ENCODE data around the gene TRANK1.

- no peak for TF ChIP-seq CTCF (optimal IDR thresholded peaks at IDR 0.05 in 1 of 3, IDR thresholded peaks at IDR 0.05 in 1 of 3, conservative IDR thresholded peaks at IDR 0.05 in 1 of 3; ENCODE audit: extremely low read depth in 1 of 3, insufficient read depth in 2 of 3, low read length in 3 of 3)
- no peak for TF ChIP-seq EZH2 (IDR thresholded peaks at IDR 0.05; ENCODE audit: low read length)
Measured at GRCh38 chr3:36824443-36824842, 120.4 kb downstream of the TRANK1 start.

Measured in keratinocyte (primary cell).